Coronary artery (tissue), 2 donors: ENCODE results near the gene TCF12.
A peak's percentile ranks its signal among the peaks of the same experiment; 100 is the strongest.

Source experiments
- DNase-seq: peaks from one replicate; pipeline ENCODE4 v3.0.0-alpha.2; 2017; ENCODE audit warnings: low spot score
- H3K27ac ChIP-seq, 2 donors: fragments of 200-600 bp; sonication (generic); one replicate each; pipeline ENCODE4 v1.5.1; 2016 to 2019
- H3K4me3 ChIP-seq: fragments of 200-600 bp; sonication (generic); 2 replicates; pipeline ENCODE4 v1.5.1; 2016; ENCODE audit warnings: mild to moderate bottlenecking, moderate library complexity
- TF ChIP-seq, protein P1 (sequence below): fragments of 200-600 bp; sonication (generic); IDR thresholded peaks from one replicate; pipeline ENCODE4 v1.5.1; 2019; ENCODE audit warnings: antibody characterized with exemption

TCF12 gene

GRCh38 chr15:56984681-56985481 is 66.4 kb downstream of the TCF12 start:
- peak overlapping the region in 1 of 2 donors; percentile 8 for H3K27ac ChIP-seq
- no peak for DNase-seq
- no peak overlapping the region for H3K4me3 ChIP-seq
- TF ChIP-seq, protein P1, sequence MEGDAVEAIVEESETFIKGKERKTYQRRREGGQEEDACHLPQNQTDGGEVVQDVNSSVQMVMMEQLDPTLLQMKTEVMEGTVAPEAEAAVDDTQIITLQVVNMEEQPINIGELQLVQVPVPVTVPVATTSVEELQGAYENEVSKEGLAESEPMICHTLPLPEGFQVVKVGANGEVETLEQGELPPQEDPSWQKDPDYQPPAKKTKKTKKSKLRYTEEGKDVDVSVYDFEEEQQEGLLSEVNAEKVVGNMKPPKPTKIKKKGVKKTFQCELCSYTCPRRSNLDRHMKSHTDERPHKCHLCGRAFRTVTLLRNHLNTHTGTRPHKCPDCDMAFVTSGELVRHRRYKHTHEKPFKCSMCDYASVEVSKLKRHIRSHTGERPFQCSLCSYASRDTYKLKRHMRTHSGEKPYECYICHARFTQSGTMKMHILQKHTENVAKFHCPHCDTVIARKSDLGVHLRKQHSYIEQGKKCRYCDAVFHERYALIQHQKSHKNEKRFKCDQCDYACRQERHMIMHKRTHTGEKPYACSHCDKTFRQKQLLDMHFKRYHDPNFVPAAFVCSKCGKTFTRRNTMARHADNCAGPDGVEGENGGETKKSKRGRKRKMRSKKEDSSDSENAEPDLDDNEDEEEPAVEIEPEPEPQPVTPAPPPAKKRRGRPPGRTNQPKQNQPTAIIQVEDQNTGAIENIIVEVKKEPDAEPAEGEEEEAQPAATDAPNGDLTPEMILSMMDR = no peak

DNA sequence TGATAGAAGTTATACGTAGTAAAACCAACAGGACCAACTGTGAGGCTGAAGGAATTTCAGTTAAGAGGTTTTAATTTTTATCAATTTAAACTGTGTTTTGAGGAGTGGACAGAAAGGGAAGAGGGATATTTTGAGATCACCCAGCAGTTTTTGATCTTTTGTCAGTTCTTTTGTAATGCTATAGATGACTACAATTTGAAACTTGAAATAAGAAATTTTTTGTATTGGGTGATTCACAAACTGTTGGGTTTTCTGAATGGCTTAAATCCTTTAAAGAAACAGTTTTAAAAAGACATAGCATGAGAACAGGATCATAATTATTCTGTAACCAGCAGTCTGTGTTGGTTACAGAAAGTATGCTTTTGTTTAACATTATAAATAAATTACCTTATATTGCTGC is 67.4 kb downstream of the TCF12 start:
- no peak overlapping the region for H3K4me3 ChIP-seq
- no peak for DNase-seq
- H3K27ac ChIP-seq = no peak overlapping the region
- TF ChIP-seq, protein P1 = no peak

DNA sequence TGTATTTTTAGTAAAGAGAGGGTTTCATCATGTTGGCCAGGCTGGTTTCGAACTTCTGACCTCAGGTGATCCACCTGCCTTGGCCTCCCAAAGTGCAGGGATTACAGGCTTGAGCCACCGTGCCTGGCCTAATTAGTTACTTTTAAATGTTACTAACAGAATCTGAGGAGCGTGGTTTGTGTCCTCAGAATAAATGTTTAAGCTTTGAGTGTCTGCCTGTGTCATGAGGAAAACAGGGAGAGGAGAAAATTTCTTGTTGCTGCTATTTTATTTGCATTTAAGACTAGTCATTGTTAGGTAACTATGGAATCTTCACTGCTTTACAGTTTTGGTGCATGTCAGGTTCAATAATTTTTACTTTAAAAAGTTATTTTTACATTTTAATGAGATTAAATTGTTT is 68.8 kb downstream of the TCF12 start:
- TF ChIP-seq, protein P1 = no peak
- DNase-seq = no peak
- Histone ChIP-seq H3K27ac (no peak overlapping the region), H3K4me3 (no peak overlapping the region)

DNA sequence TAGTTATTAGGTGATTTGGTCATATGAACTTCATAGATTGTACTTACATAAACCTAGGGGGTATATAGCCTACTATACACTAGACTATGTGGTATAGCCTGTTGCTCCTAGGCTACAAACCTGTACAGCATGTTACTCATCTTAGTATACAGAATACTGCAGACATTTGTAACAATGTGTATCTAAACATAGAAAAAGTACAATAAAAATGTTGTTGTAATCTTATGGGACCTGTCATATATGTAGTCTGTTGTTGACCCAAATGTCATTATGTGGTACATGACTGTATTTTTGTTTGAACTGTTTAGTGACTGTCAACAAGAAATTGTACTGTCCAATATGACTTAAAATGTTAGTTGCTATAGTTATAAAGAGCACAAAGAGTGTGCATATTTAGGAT is 69.8 kb downstream of the TCF12 start:
- H3K27ac ChIP-seq = no peak overlapping the region
- TF ChIP-seq, protein P1 = no peak
- H3K4me3 ChIP-seq = no peak overlapping the region
- DNase-seq = no peak

DNA sequence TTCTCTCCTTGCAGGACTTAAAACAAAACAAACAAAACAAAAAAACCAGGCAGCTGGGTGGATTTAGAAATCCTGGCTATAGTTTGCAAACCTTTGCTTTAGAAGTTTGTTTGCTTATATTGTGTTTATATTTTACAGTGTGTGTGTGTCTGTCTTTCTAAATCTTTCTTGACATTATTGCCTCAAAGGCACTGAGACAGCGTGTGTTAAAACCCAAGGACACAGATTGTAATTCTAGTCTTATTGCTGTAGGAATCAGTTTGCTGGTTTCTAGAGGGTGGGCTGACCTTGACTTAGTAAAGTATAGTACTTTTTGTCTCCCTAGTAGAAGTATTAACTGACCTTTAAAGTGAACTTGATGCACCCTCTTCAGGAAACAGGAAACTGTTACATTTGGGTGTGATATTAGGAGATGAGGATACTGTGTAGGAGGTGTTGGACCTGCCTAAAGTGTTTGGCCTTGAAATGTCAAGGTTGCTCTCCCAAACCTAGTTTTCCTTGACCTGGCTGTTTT is 71.0 kb downstream of the TCF12 start:
- no peak for DNase-seq

GRCh38 chr15:56991017-56991416 is 72.6 kb downstream of the TCF12 start:
- TF ChIP-seq, protein P1 = no peak
- Histone ChIP-seq H3K4me3 (no peak overlapping the region), H3K27ac (no peak overlapping the region)
- no peak for DNase-seq

More for the DNA sequence above, 71.0 kb downstream of the TCF12 start:
- TF ChIP-seq, protein P1 = no peak
- H3K27ac ChIP-seq = no peak overlapping the region
- H3K4me3 ChIP-seq = no peak overlapping the region

- TF ChIP-seq, protein P1 = no peak
- no peak overlapping the region for H3K27ac ChIP-seq
- H3K4me3 ChIP-seq = no peak overlapping the region
- DNase-seq = no peak
These were observed 74.3 kb downstream of the TCF12 start for GRCh38 chr15:56992725-56993124.
